ENCODE data around the gene PIPOX.

DNA sequence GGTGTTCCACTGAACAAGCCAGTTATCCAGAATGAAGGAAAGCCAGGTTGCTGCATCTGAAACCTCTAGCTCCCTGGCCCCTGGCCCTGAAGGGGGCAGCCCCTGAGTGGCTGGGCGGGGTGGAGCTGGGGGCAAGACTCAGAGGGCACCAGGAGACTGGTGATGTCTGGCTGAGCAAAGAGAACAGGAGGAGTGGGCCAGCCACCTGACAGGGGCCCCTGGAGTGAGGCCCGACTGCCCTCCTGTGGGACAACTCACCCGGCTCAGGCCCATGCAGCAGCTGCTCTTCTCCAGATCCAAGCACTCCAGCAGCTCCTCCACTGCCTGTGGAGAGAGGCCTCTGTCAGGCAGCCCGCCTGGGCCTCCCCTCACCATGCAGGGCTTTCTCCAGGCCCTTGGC is 60.4 kb downstream of the PIPOX start:
- TF ChIP-seq POLR2A (IDR thresholded peaks at IDR 0.05; ENCODE audit: control extremely low read depth in 1 of 2, low read depth in 2 of 2, low read length in 2 of 2) (no peak), POLR2AphosphoS5 (IDR thresholded peaks at IDR 0.05; ENCODE audit: low read depth, low read length) (no peak), EZH2 (IDR thresholded peaks at IDR 0.05; ENCODE audit: low read depth, low read length, severe bottlenecking) (no peak), CTCF (IDR thresholded peaks at IDR 0.05; ENCODE audit: control extremely low read depth in 1 of 3, insufficient read depth in 1 of 3, low read depth in 1 of 3, low read length in 3 of 3) (no peak)
